SK-N-MC (cell line): Measurements from ENCODE around the gene BRSK2.

Experiments used
- DNase-seq: peaks from one replicate; pipeline ENCODE4 v3.0.0-alpha.2; 2011; ENCODE audit warnings: low read depth, low spot score
- H3K27ac ChIP-seq: fragments of 200-600 bp; sonication (generic); 2 replicates; pipeline ENCODE4 v1.5.1; 2016; ENCODE audit warnings: mixed run types
- H3K36me3 ChIP-seq: fragments of 200-600 bp; sonication (generic); 2 replicates; pipeline ENCODE4 v1.6.1; 2017; ENCODE audit warnings: antibody characterized with exemption, low read length, mixed read lengths; ENCODE audit not compliant: insufficient read depth
- H3K4me3 ChIP-seq: fragments of 200-600 bp; sonication (generic); 2 replicates; pipeline ENCODE4 v1.5.1; 2016
- H3K9ac ChIP-seq: fragments of 200-600 bp; sonication (generic); 2 replicates; pipeline ENCODE4 v1.8.0; 2017; ENCODE audit warnings: mixed run types, mixed read lengths; ENCODE audit not compliant: insufficient read length
- H3K9me3 ChIP-seq: fragments of 200-600 bp; sonication (generic); 2 replicates; pipeline ENCODE4 v1.6.1; 2017; ENCODE audit warnings: low read depth, mild to moderate bottlenecking, antibody characterized with exemption, low read length, moderate library complexity, mixed read lengths
- EZH2 ChIP-seq: fragments of 200-600 bp; sonication (generic); IDR thresholded peaks from one replicate; pipeline ENCODE4 v1.6.1; 2017; ENCODE audit warnings: antibody characterized with exemption
- FOXP2 ChIP-seq: optimal IDR thresholded peaks from 2 replicates; pipeline ENCODE3; 2011; ENCODE audit warnings: mild to moderate bottlenecking, moderate library complexity; ENCODE audit not compliant: insufficient read depth; ENCODE audit errors: extremely low read length, control extremely low read depth
- POLR2AphosphoS5 ChIP-seq: IDR thresholded peaks from 2 replicates; pipeline ENCODE4 v1.6.1; 2012; ENCODE audit warnings: mild to moderate bottlenecking, low read depth, low read length, borderline replicate concordance

The BRSK2 gene

DNA sequence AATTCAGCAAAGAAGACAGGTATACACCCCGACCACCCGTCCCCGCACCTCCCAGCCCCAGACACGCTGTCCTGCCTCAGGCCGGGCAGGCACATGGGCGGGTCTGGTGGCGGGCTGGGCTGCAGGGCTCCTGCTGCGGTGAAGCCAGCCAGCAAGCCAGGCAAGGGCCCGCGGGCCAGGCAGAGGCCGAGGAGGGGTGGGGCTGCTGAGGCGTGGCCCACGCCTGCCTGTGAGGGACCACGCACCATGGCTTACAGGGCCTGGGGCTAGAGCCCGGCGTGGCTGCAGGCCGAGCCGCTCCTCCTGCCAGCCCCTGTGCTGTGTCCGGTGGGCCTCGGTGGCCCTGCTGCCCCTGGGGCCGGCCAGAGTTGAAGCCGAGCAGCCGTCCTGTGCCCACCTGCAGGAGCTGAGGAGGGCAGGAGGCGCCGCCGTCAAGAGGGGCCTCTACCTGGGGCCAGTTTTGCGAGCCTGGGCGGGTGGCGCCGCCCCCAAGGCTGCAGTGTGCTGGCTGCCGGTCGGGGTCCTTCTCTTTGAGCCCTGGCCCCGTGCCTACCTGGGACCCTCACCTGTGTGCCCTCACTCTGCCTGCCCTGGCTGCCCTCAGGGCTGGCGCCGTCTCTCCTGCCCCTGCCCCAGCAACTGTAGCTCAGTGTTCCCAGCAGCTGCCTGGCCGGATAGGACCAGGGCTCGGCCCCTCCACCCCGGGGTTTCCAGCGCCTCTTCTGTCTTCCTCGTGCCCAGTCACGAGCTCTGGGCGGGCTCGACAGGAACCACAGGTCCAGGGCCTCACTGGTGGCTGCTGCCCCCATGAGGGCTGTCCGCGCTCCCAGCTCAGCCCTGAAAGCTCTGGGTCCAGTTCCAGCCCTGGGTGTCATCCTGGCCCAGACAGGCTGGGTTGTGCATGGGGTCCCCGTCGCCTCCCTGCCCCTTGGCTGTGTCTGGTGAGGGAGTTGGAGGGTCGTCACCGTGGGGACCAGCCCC, 58.4 kb downstream of the BRSK2 start:
- Histone ChIP-seq H3K27ac (no peak overlapping the region), H3K36me3 (no peaks in the 10 kb centered on the region), H3K9ac (no peak overlapping the region), H3K4me3 (no peak overlapping the region), H3K9me3 (no peaks in the 10 kb centered on the region)
- TF ChIP-seq POLR2AphosphoS5, result no peak
- no peak for TF ChIP-seq FOXP2
- TF ChIP-seq EZH2, result no peak
- no peak for DNase-seq

DNA sequence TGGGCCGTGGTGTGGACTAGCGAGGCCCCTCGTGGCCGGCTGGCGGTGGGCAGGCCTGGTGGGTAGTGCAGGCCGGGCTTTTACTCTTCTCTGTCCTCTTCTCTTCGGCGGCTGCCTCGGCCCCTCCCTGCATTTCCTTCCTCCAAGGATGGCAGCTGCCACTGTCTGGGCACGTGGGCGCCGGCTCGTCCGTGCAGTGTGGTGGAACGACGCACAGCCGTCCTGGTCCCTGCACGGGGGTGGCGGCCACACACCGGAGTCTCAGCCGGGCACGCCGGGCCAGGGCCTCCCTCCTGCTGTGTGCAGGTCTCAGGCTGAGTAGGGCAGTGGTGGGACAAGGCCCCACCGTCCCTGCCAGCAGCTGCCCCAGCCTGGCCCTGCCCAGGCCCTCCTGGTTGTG, 59.1 kb downstream of the BRSK2 start:
- Histone ChIP-seq H3K36me3 (no peaks in the 10 kb centered on the region), H3K4me3 (no peak overlapping the region), H3K9ac (no peak overlapping the region), H3K9me3 (no peaks in the 10 kb centered on the region), H3K27ac (no peak overlapping the region)
- TF ChIP-seq EZH2, result no peak
- TF ChIP-seq FOXP2, result no peak
- no peak for TF ChIP-seq POLR2AphosphoS5
- no peak for DNase-seq

DNA sequence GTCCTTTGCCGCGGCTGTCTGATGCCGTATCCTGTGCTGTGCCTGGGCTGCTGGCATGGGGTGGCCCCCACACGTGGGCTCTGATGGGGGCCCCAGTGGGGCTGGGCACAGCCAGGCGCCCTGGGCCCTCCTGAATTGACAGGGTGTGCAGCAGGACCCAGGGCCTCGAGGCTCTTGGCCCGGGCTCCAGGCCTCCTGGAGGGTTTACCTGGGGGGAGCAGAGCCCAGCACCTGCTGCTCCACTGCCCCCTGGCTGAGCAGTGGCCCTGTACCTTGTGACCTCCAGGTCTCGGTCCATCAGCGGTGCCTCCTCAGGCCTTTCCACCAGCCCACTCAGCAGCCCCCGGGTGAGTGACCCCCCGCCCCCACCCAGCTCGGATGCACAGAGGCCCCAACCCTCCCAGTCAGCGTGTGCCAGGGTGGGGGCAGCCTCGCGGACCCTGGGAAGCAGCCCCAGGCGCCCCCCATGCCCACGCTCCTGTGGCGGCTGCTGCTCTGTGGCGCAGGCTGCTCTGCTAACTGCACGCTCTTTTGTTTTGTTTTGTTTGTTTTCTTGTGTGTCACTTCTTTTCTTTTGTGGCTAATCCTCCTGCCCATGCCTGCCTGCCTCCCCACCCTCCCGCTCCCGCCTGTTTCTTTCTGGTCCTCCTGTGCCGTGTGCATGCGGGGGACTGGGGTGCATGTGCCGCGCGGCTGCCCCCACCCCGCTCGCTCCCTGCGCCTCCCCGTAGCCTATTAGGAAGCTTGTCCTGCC, 59.9 kb downstream of the BRSK2 start:
- no peak for TF ChIP-seq EZH2
- no peak for TF ChIP-seq FOXP2
- no peak for TF ChIP-seq POLR2AphosphoS5
- no peak overlapping the region for H3K4me3 ChIP-seq
- no peak for DNase-seq
- no peaks in the 10 kb centered on the region for H3K9me3 ChIP-seq
- H3K27ac ChIP-seq, result no peak overlapping the region
- H3K36me3 ChIP-seq, result no peaks in the 10 kb centered on the region
- H3K9ac ChIP-seq, result no peak overlapping the region

DNA sequence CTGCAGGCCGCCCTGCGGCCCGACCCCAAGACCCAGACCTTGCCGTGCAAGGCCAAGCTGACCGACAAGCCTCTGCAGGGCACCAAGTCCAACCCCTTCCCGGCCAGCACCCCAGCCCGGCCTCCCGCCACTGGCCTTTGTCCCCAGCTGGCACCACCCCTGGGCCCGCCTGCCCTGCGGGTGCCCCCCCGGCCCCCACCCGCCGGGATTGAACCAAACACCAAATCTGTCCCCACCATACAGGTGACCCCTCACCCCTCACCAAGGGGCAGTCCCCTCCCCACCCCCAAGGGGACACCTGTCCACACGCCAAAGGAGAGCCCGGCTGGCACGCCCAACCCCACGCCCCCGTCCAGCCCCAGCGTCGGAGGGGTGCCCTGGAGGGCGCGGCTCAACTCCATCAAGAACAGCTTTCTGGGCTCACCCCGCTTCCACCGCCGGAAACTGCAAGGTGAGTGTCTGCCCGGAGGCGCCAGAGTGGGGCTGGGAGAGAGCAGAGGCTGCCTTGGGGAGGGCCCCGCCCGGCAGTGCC, 60.7 kb downstream of the BRSK2 start:
- Histone ChIP-seq H3K36me3 (no peaks in the 10 kb centered on the region), H3K27ac (no peak overlapping the region), H3K9me3 (no peaks in the 10 kb centered on the region), H3K4me3 (no peak overlapping the region), H3K9ac (no peak overlapping the region)
- TF ChIP-seq FOXP2 (no peak), EZH2 (no peak), POLR2AphosphoS5 (no peak)
- DNase-seq, result no peak

DNA sequence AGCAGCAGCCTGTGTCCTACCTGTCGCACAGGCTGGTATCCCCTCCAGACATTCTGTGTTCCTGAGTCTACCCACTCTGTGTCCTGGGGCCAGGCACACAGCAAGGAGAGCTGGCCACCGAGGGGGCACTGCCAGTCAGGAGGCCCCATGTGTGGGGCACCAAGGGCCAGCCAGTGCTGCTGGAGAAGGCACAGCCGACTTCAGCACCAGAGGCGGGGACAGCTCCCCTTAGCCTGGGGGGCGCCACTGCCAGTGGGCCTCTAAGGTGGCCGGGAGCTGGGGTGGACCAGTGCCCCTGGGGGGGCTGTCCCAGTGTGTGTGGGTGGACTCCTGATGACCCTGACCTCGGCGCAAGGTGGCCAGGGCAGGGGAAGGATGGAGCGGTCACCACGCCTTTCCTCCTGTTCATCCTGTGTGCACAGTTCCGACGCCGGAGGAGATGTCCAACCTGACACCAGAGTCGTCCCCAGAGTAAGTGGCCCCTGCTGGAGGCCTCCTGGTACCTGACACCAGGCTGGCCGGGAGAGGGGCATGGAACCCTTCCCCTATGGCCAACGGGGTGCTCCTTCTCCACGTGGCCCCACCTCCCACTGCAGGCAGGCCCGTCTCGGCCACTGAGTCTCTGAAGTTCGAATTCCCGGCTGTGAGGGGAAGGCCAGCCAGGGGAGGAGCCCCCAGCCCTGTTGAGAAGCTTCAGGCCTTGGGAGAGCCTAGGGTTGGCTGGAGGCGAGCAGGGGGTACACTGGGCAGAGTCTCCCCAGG, 61.4 kb downstream of the BRSK2 start:
- Histone ChIP-seq H3K9ac (no peak overlapping the region), H3K4me3 (no peak overlapping the region), H3K36me3 (no peaks in the 10 kb centered on the region), H3K9me3 (no peaks in the 10 kb centered on the region), H3K27ac (no peak overlapping the region)
- DNase-seq, result no peak
- no peak for TF ChIP-seq EZH2
- TF ChIP-seq FOXP2, result no peak
- no peak for TF ChIP-seq POLR2AphosphoS5

DNA sequence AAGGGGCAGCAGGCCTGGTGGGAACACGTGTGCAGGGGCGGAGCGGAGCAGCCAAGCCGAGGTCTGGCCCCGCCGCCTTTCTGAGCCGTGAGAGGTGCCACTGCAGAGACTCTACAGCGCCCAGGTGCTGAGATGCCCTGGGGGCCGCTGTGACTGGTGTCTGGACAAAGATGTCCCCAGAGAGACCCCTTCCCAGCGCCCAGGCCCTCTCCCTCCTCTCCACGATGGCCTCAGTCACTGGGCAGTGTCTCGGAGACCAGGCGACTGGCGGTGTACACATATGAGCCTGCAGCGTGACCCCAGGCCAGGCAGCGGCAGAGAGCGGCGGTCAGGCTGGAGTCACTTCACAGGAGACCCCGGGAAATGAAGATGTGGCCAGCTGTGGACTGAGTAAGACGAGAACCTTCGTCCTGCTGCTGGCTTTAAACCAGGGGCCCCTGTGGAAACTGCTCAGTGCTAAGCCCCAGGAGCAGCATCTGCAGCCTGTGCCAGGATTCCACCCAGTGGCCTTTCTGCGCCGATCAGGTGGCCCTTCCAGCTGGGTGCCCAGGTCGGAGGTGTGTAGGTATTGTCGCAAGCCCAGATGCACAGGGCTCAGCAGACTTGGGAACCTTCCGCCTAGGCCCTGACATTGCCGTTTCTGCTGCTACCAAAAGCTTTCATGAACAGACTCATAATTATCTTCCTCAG, 62.2 kb downstream of the BRSK2 start:
- no peaks in the 10 kb centered on the region for H3K9me3 ChIP-seq
- no peak overlapping the region for H3K27ac ChIP-seq
- H3K4me3 ChIP-seq, result no peak overlapping the region
- no peak for DNase-seq
- H3K9ac ChIP-seq, result no peak overlapping the region
- TF ChIP-seq POLR2AphosphoS5, result no peak
- no peak for TF ChIP-seq FOXP2
- no peak for TF ChIP-seq EZH2
- H3K36me3 ChIP-seq, result no peaks in the 10 kb centered on the region

DNA sequence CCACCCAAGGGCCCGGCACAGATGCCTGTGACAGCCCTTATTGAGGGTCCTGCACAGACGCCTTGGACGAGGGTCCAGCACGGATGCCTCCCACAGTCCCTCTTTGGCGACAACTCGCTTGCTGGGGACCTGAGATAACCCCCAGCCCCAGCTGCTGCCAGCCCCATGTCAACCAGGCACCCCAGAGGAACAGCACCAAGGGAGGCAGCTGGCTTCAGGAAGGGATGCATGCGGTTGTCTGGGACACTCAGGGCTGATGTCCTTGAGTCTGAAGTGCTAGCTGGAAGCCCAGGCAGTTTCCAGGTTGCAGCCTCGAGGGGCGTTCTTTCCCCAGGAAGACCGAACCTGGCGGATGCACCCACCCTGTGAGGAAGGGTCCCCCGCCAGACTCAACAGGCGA, 63.0 kb downstream of the BRSK2 start:
- Histone ChIP-seq H3K36me3 (no peaks in the 10 kb centered on the region), H3K9ac (no peak overlapping the region), H3K9me3 (no peaks in the 10 kb centered on the region), H3K27ac (no peak overlapping the region), H3K4me3 (no peak overlapping the region)
- TF ChIP-seq POLR2AphosphoS5, result no peak
- TF ChIP-seq EZH2, result no peak
- TF ChIP-seq FOXP2, result no peak
- DNase-seq, result no peak
